Keratinocyte (primary cell): Measurements from ENCODE around the gene SYT8. TPM values are rescaled to one million over a fixed set of nuclear protein-coding genes. Genes with fewer than 3 reads are reported as not detected.

Source experiments
- DNase-seq: peaks from one replicate; pipeline ENCODE4 v3.0.0-alpha.2; 2011; ENCODE audit warnings: low read depth, missing footprints, low spot score
- FAIRE-seq: peaks from 2 replicates; lab custom pipeline; 2011; peaks lifted over from hg19 to GRCh38; lab: Jason Lieb, UNC
- H2AFZ ChIP-seq: 2 replicates; pipeline ENCODE4 v1.6.0; 2012; ENCODE audit warnings: low read length, control low read depth, inconsistent platforms; ENCODE audit not compliant: control insufficient read depth
- H3K27ac ChIP-seq: 2 replicates; pipeline ENCODE4 v1.5.1; 2011; ENCODE audit warnings: low read length; ENCODE audit not compliant: control insufficient read depth, insufficient read depth
- H3K27me3 ChIP-seq: 3 replicates; pipeline ENCODE4 v1.6.0; 2011; ENCODE audit warnings: low read length; ENCODE audit not compliant: control insufficient read depth, insufficient read depth; ENCODE audit errors: extremely low read depth
- H3K36me3 ChIP-seq, 2 experiments: 2 replicates in 1 of 2; 3 replicates in 1 of 2; pipeline ENCODE4 v1.5.1; 2011; ENCODE audit warnings: low read length in 2 of 2, mild to moderate bottlenecking in 1 of 2; ENCODE audit not compliant: control insufficient read depth in 2 of 2, insufficient read depth in 2 of 2; ENCODE audit errors: extremely low read depth in 1 of 2
- H3K4me1 ChIP-seq: 3 replicates; pipeline ENCODE4 v1.5.1; 2011; ENCODE audit warnings: low read length; ENCODE audit not compliant: control insufficient read depth, insufficient read depth; ENCODE audit errors: extremely low read depth
- H3K4me2 ChIP-seq: 3 replicates; pipeline ENCODE4 v1.6.0; 2011; ENCODE audit warnings: low read depth, low read length; ENCODE audit not compliant: control insufficient read depth, insufficient read depth; ENCODE audit errors: extremely low read depth
- H3K4me3 ChIP-seq, 3 experiments: fragments of 200-600 bp in 1 of 3; sonication (generic) in 1 of 3; 2 replicates in 2 of 3; 3 replicates in 1 of 3; pipeline ENCODE4 v1.5.1; 2011 to 2016; ENCODE audit warnings: low read length in 3 of 3, mild to moderate bottlenecking in 3 of 3, control low read depth in 2 of 3, inconsistent platforms in 1 of 3, low read depth in 1 of 3, mixed read lengths in 1 of 3, mixed run types in 1 of 3, moderate library complexity in 1 of 3; ENCODE audit not compliant: control insufficient read depth in 2 of 3, insufficient read depth in 2 of 3; ENCODE audit errors: extremely low read depth in 1 of 3
- H3K79me2 ChIP-seq: 2 replicates; pipeline ENCODE4 v1.6.0; 2012; ENCODE audit warnings: low read length; ENCODE audit not compliant: control insufficient read depth, insufficient read depth
- H3K9ac ChIP-seq: 3 replicates; pipeline ENCODE4 v1.6.0; 2011; ENCODE audit warnings: low read length; ENCODE audit not compliant: control insufficient read depth, insufficient read depth; ENCODE audit errors: extremely low read depth
- H3K9me1 ChIP-seq: 3 replicates; pipeline ENCODE4 v1.6.0; 2011; ENCODE audit warnings: low read length; ENCODE audit not compliant: control insufficient read depth, insufficient read depth; ENCODE audit errors: extremely low read depth
- H3K9me3 ChIP-seq: 2 replicates; pipeline ENCODE4 v1.5.1; 2012; ENCODE audit warnings: low read depth, low read length; ENCODE audit not compliant: control insufficient read depth
- H4K20me1 ChIP-seq: 3 replicates; pipeline ENCODE4 v1.6.0; 2011; ENCODE audit warnings: low read length; ENCODE audit not compliant: control insufficient read depth, insufficient read depth; ENCODE audit errors: extremely low read depth
- CTCF ChIP-seq, 3 experiments: IDR thresholded peaks in 1 of 3; conservative IDR thresholded peaks in 1 of 3; optimal IDR thresholded peaks in 1 of 3; 2 replicates in 2 of 3; 3 replicates in 1 of 3; pipeline versions ENCODE3 to v1.5.1; 2011; ENCODE audit warnings: low read length in 3 of 3, mild to moderate bottlenecking in 3 of 3, moderate library complexity in 2 of 3, control low read depth in 1 of 3, inconsistent platforms in 1 of 3; ENCODE audit not compliant: insufficient read depth in 2 of 3; ENCODE audit errors: extremely low read depth in 1 of 3
- EZH2 ChIP-seq: IDR thresholded peaks from one replicate; pipeline ENCODE4 v1.6.1; 2012; ENCODE audit warnings: inconsistent platforms, mild to moderate bottlenecking, low read length, moderate library complexity
- dilution Hi-C: fragments of 300-500 bp; cut with MboI; formaldehyde crosslinking; loops from one replicate; pipeline ENCODE4 v1.7.0; 2020; ENCODE audit warnings: low sequenced_read_pairs; ENCODE audit not compliant: extremely low pct_ligation_motif_present
- polyA plus RNA-seq, 5 experiments: library from polyadenylated mRNA; depleted of rRNA in 3 of 5; stranded (reverse) in 3 of 5; stranded (forward) in 1 of 5; unstranded in 1 of 5; fragments of >200 nt; gene quantifications; 1 replicate in 1 of 5; 2 replicates in 3 of 5; 3 replicates in 1 of 5; pipeline versions ENCODE4 v1.2.1 to v1.2.3, GENCODE V29; 2011 to 2012; ENCODE audit warnings: missing spikeins in 2 of 5, low read depth in 1 of 5, low replicate concordance in 1 of 5

SYT8 gene
- polyA plus RNA-seq, 1 donor (not counting 4 experiments of a cell fraction or from before 2014, with no cell fraction given) = 19.3 TPM

GRCh38 chr11:1858154-1858553 is 23.4 kb downstream of the SYT8 start:
- no peak for TF ChIP-seq CTCF (optimal IDR thresholded peaks at IDR 0.05 in 1 of 3, IDR thresholded peaks at IDR 0.05 in 1 of 3, conservative IDR thresholded peaks at IDR 0.05 in 1 of 3; ENCODE audit: extremely low read depth in 1 of 3, insufficient read depth in 2 of 3, low read length in 3 of 3)
- no peak for TF ChIP-seq EZH2
- no peak overlapping the region for H3K9ac ChIP-seq
- no peak overlapping the region for H3K4me2 ChIP-seq
- FAIRE-seq (no peak), DNase-seq (no peak)
- no peaks in the 10 kb centered on the region for H3K36me3 ChIP-seq
- peaks cover under 1% of the 10 kb centered on the region for H3K4me1 ChIP-seq
- H3K27me3 ChIP-seq = no peaks in the 10 kb centered on the region
- no peak overlapping the region for H2AFZ ChIP-seq
- H3K9me1 ChIP-seq = no peaks in the 10 kb centered on the region
- no peak overlapping the region for H3K4me3 ChIP-seq
- dilution Hi-C loops = no loop called here
- H3K9me3 ChIP-seq = no peaks in the 10 kb centered on the region
- no peaks in the 10 kb centered on the region for H3K79me2 ChIP-seq
- H4K20me1 ChIP-seq = no peaks in the 10 kb centered on the region
- no peak overlapping the region for H3K27ac ChIP-seq

- FAIRE-seq (no peak), DNase-seq (no peak)
- Histone ChIP-seq H2AFZ (no peak overlapping the region), H3K36me3 (no peaks in the 10 kb centered on the region), H3K9me1 (no peaks in the 10 kb centered on the region), H3K9me3 (no peaks in the 10 kb centered on the region), H3K4me3 (no peak overlapping the region), H3K4me1 (peaks cover 5% of the 10 kb centered on the region), H3K9ac (no peak overlapping the region), H3K79me2 (no peaks in the 10 kb centered on the region), H3K27me3 (no peaks in the 10 kb centered on the region), H4K20me1 (no peaks in the 10 kb centered on the region), H3K4me2 (no peak overlapping the region), H3K27ac (no peak overlapping the region)
- TF ChIP-seq CTCF (optimal IDR thresholded peaks at IDR 0.05 in 1 of 3, IDR thresholded peaks at IDR 0.05 in 1 of 3, conservative IDR thresholded peaks at IDR 0.05 in 1 of 3; ENCODE audit: extremely low read depth in 1 of 3, insufficient read depth in 2 of 3, low read length in 3 of 3) = no peak
- TF ChIP-seq EZH2 = no peak
- dilution Hi-C loops = no loop called here
Observed at GRCh38 chr11:1858576-1858975, 23.8 kb downstream of the SYT8 start.
